ENCODE measurements around the gene SOX5. TPM values are rescaled to one million over a fixed set of nuclear protein-coding genes. Genes with fewer than 3 reads are reported as not detected.
A peak's percentile ranks its signal among the peaks of the same experiment; 100 is the strongest.

Gene SOX5
- total and polyA plus RNA-seq, 2 of the 8 experiments (the other 6 are each of a cell fraction or from before 2014, with no cell fraction given), result 2.2 to 2.6 TPM

DNA sequence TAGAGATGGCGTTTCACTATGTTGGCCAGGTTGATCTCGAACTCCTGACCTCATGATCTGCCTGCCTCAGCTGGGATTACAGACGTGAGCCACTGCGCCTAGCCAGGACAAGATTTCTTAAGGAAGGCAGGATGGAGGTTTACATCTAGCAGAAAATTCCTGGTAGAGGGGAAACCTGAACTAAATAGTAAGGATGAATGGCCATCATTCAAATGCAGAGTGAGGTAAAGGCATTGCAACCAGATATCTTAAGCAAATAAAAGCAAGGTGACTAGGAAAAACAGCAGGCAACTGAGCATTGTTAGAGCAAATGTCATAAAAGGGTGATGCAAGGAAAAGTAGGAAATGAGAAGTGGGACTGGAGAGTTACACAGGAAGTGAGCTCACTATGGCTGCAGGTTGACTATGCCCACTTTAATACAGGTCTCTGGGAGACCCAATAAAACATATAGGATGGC, 133.0 kb downstream of the SOX5 start (continued):
- no peak for TF ChIP-seq CHD7 (IDR thresholded peaks at IDR 0.05; ENCODE audit: insufficient replicate concordance, low read length)
- TF ChIP-seq POU5F1 (IDR thresholded peaks at IDR 0.05; ENCODE audit: low read depth, low read length), result peak; percentile 82
- no peak for TF ChIP-seq ASH2L (IDR thresholded peaks at IDR 0.05; ENCODE audit: low read length)
- TF ChIP-seq JUN (IDR thresholded peaks at IDR 0.05; ENCODE audit: low read depth, low read length), result no peak
- TF ChIP-seq, protein P1, sequence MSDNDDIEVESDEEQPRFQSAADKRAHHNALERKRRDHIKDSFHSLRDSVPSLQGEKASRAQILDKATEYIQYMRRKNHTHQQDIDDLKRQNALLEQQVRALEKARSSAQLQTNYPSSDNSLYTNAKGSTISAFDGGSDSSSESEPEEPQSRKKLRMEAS (IDR thresholded peaks at IDR 0.05), result no peak
- TF ChIP-seq KDM4A (IDR thresholded peaks at IDR 0.05; ENCODE audit: low read depth, low read length, severe bottlenecking), result no peak
- peak in 1 of 2 experiments; percentile 86; a peak in 1 of 3 replicates for TF ChIP-seq EP300 (IDR thresholded peaks at IDR 0.05; ENCODE audit: borderline replicate concordance in 1 of 2, low read depth in 2 of 2, low read length in 2 of 2)
- TF ChIP-seq KDM1A (IDR thresholded peaks at IDR 0.05; ENCODE audit: borderline replicate concordance, low read length), result peak; percentile 77; the same call in 1 of the 2 replicates
- no peak for TF ChIP-seq SIRT6 (IDR thresholded peaks at IDR 0.05; ENCODE audit: low read length)
- no peak for TF ChIP-seq RBBP5 (IDR thresholded peaks at IDR 0.05; ENCODE audit: borderline replicate concordance, low read depth, low read length)
- TF ChIP-seq TBP (IDR thresholded peaks at IDR 0.05; ENCODE audit: low read depth, low read length), result peak; percentile 53
